Frontal cortex (tissue), 4 donors: ENCODE results near the gene ARL13A. TPM values are rescaled to one million over a fixed set of nuclear protein-coding genes. Genes with fewer than 3 reads are reported as not detected.

Experiments used
- DNase-seq, 2 donors: peaks; one replicate each; pipeline ENCODE4 v3.0.0; 2012; ENCODE audit warnings: low spot score in 2 of 2
- FAIRE-seq: peaks from 2 replicates; lab custom pipeline; 2012; peaks lifted over from hg19 to GRCh38; lab: Jason Lieb, UNC
- total RNA-seq: library from RNA; depleted of rRNA; stranded (reverse); fragments of >200 nt; gene quantifications from one replicate; pipeline ENCODE4 v1.2.3, GENCODE V29; 2014
- donor health status: control.
- donor health status: control.
- donor health status: control.

The ARL13A gene
- total RNA-seq: not detected

DNA sequence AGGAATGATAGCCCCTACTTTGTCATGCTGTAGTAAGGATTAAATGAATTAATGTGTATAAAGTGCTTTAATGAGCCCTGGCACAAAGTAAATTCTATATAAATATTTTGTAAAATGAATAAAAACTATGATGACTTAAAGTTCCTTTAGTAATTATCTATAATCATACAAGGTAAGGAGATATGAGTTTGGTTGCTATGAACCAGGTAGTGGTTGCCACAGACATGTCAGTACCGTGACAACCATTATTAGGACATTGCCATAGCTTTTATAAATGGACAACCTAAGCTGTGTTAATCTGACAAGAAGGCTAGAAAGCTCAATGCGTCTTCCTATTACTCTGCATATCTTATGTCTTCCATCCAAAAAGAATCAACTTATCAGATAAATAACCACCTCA lies at the start of gene ARL13A:
ARL13A (plus strand) TSS at position 301 of the 400 bp plus-strand sequence. CDS start 3,982 bp downstream, outside the sequence.
- DNase-seq (no peak), FAIRE-seq (no peak)

DNA sequence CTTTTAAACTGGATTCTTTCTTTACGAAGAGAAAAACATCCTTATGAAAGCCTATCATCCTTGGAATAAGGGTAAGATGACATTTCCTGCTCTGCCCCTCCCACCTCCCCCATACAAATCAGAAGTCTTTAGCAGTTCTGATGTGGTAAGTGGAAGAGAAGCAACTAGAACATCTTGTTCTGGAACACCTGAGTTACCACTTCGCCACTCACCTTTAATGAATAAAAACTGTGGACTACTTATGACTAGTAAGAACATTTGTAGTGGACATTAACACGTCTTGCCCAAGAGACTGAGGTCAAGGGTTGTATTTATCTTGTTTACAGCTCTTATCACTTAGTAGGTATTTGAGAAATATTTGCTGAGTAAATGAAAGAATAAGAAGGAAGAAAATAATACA lies 45.1 kb upstream of the ARL13A start:
- DNase-seq (no peak), FAIRE-seq (no peak)

DNA sequence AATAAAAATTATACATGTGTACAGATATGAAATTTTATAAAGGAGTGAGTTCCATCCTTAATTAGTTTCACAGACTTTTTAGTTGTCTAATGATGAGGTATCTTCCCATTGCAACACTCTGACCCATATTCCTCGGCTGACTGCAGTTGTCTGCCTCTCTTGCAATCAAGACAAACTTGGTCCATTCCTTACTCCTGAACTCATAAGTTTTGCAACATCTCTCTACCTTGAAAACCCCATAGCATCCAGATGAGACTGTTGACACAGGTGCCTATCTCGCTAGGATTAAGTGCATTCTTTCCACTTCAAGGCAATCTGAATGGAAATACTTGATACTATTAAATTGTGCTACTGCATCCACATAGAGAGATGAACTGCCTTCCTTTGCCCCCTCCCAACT lies 43.1 kb upstream of the ARL13A start:
- FAIRE-seq: no peak
- no peak for DNase-seq

DNA sequence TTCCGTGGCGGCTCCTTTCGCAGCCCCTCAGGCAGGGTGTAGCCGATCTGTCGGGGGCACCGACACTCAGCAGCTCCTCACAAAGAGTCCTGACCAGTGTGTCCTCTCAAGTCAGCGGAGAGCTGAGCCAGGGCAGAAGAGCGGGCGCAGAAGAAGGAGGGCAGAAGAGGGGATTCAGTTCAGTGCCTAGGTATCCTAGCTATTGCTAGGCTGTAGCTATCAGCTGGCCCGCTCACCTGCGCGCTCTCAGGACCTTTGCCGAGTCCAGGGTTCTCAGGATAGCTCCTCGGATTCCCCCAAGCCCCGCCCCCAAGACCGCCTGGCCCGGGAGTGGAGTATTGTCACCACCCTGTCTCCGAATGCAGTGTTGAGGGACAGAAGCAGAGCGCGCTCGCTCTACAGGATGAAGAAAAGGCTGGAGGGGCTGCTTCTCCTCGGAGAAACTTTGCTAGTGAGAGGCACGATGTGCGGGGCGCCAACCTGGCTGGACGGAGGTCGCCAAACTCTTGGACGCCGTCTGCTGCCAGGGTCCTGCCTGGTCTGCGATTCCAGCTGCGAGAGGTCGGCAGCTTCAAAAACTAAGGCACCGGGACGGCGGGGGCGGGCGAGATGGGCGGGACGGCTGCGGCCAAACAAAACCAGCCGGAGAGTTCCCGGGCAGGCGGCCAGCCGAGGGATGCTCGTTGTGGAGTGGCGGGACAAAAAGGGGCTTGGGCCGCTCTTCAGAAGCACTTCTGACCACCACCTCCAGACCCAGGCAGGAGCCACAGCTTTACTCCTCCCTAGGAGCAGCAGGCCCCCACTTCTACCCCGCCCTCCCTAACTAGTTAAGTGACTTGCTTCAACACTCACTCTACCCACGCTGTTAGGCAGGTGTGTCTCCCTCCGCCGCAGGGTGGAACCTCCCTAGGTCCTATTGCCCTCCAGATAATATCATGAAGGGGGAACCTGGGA lies 40.6 kb upstream of the ARL13A start, which contains the start of gene XKRX:
XKRX (minus strand) TSS at position 258 of the 954 bp plus-strand sequence. CDS start 613 bp downstream, outside the sequence.
- peak in 1 of 2 donors; percentile 16 for DNase-seq
- no peak for FAIRE-seq

DNA sequence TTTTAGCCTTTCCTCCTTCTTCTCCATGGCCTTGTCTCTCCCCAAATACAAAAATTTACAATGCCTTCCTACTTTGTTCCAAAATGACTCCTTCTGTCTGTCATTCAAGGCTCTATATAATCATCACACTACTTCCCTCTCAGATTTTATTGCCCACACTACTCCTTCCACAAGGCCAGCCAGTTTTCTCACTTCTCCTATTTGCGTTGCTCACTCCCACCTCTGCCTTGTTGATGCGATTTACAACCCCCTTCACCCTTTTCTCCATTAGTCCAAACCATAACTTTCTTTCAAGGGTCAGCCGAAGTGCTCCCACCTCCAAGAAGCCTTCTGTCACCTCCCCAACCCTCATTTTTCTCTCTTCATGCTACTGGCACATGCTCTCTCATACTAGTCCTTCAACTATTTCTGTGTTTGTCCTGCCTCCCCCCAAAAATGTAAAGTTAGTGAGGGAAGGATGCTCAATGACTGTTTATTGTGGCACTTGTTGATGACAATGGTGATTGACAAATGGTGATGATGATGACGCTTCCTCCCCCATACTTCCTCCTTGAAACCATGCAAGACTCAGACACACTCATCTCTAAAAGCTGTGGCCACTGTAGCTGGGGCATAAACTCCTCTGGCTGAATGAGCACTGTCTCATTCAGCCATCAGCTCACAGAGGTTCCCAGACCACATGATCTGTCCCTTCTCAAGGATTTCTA lies 38.1 kb upstream of the ARL13A start:
- DNase-seq: no peak
- no peak for FAIRE-seq

DNA sequence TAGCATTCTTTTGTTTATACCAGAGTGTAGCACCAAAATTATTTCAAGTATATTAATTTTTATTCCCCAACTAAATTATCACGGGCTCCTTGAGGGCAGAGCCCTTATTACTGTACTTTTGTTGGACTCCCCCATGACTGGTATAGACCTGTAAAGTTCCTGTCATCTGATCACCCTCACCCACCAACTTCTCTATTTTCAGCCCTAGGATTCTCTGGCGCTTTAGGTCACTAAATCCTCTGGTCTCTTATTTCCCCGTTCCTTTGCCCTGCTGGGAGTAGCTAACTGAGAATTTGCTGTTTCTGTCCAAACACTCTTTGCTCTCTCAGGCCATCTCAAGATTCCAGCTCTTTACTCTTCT lies 37.6 kb upstream of the ARL13A start:
- FAIRE-seq (no peak), DNase-seq (no peak)

DNA sequence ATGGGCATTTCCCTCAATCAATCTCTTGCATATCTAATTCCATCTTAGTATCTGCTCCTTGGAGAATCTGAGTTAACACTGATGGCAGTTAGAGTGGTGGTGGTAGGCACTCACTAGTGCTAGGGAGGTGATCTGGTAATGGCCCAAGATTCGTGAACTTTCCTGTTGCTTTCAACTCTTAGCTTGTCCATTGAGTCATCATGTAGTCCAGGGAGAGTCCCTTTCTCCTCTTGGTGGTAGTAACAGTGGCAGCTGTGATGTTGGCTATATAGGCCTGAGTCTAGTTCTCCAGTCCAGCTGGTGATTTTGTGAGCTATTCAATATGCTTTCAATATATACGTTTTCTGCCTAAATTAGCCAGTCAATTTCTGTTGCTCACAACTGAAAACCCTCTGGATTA lies 33.7 kb upstream of the ARL13A start:
- no peak for DNase-seq
- FAIRE-seq: no peak

DNA sequence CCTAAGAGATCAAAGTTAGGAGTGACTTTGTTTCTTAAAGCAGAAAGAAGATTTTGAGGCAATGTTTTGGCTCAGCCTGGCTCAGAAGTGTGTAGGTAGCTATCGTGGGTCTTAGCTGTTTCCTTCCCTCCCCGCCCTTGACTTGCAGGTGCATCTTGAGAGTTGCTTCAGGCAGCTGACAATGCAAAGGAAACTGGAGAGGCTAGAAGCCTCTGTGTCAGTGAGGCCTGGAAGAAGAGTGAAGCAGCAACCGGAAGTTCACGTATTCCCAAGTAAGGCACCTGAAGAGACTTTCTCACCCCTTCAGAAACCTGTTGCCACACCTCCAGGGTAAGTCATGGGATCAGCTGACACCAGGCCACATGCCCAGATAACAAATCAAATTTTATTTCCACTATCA lies 30.2 kb upstream of the ARL13A start:
- no peak for FAIRE-seq
- DNase-seq: no peak

DNA sequence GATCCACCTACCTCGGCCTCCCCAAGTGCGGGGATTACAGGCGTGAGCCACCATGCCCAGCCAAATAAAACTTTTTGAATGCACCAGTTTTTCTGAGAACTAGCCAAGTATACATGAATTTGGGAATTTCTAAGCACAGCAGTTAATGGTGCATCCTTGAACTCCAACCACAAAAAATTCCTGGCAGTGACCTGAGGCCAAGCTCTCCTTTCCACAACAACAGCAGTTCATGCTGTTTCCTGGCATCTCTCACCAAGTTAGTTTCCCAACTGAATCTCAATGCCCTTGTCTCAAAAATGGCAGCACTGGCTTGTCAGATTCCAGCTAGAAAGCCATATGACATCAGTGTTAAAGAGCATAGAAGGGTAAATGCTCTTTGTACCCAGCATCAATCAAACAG lies 24.9 kb upstream of the ARL13A start:
- no peak for DNase-seq
- FAIRE-seq: no peak

DNA sequence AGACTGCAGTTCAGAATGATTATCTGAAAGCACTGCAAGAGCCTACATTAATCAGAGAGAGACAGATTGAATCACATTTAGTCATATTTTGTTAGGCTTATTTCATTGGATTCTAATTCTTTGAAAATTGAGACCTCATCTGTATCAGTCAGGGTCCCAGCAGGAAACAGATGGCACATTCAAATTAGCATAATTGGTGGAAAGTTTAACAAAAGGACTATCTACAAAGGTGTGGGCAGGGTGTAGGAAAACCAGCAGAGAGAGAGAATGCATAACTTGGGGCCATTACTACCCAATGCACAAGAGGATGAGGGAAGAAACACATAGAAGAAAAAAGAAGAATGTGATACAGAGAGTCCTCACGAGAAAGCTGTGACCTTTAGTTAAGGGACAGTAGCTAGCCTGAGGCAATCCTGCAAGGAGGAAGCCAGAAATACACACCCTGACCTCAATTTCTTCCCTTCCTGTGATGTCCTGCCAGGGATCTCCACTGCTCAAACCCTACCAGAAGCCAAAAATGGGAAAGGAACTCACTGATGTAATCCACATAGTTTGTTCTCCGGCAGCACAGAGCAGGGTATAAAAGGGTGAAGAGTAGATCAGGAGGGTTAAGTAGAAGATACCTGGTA lies 23.1 kb upstream of the ARL13A start:
- DNase-seq (no peak), FAIRE-seq (no peak)

DNA sequence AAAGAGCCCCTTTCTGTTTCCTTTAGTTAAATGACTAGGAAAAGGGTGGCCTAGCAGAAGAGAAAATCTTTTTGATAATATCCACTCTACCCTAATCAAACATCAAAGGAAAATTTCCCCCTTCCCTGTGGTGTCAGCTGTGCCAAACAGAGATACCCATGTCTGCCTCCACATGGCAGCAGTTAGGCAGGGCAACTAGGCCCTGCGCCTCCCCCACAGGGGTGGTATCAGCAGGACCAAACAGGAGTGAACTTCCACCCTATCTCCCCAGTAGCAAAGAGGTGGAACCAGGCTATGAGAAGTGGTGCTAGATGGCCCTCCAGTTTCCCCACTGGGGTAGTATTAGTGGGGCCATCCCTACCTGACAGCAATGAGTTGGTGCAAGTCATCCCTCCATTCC lies 21.0 kb upstream of the ARL13A start:
- DNase-seq: no peak
- no peak for FAIRE-seq

DNA sequence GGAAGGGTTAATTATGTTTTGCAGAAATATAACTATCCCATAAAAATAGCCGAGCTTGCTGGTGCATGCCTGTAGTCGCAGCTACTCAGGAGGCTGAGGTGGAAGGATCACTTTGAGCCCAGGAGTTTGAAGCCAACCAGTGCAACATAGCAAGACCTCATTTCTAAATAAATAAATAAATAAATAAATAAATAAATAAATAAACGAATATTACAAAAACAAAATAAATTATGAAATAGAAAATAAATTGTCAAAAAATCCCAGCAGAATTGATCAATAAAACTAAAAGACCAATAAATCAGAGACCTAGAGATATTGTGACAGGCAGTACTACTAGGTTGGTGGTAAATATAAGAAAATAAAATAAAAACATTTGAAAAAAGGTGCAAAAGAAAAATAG lies 6.7 kb upstream of the ARL13A start:
- FAIRE-seq: peak; percentile 52
- no peak for DNase-seq

DNA sequence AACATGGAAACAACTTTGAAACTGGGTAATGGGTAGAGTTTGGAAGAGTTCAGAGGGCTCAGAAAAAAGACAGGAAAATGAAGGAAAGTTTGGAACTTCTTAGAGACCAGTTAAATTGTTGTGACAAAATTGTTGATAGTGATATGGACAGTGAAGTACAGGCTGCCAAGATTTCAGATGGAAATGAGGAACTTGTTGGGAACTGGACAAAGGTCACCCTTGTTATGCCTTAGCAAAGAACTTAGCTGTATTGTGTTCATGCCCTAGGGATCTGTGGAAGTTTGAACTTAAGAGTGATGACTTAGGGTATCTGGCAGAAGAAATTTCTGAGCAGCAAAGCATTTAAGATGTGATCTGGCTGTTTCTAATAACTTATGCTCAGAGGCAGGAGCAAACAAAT lies 5.1 kb upstream of the ARL13A start:
- FAIRE-seq: no peak

DNA sequence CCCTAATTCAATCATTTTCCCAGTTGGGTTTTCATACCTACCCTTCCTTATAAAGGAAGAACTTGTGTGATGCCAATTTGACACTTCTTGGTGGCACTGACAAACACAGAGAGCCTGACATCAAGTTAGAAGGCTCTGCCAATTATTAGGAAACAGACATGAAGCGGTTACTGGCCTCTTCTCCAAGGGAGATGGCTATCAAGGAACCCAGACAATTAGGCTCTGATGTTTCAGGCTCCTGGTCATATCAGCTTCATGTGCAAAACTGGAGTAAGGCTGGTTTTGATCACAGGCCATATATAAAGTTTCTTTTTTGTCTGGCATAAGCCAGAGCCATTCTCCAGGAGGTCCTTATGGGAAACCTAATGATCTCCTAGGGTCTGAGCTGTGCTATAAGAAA lies 428 bp downstream of the ARL13A start:
- no peak for FAIRE-seq
- no peak for DNase-seq

More for the DNA sequence above, 5.1 kb upstream of the ARL13A start:
- no peak for DNase-seq

DNA sequence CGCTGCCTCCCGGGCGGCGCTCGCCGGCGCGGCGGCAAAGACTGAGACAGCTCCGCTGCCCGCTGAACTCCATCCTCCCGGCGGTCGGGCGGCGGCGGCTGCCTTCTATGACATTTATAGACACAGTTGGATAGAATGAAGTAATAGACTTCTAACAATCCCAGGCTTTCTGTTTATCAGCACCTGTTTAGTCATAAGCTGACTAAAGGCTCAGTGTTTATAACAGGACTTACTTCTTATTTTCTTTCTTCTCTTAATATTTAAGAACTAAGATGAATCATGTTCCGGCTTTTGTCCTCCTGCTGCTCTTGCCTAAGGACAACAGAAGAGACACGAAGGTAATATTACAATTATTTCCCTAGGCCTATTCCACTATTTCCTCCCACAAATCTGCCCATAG lies 3.9 kb downstream of the ARL13A start:
- DNase-seq (no peak), FAIRE-seq (no peak)

DNA sequence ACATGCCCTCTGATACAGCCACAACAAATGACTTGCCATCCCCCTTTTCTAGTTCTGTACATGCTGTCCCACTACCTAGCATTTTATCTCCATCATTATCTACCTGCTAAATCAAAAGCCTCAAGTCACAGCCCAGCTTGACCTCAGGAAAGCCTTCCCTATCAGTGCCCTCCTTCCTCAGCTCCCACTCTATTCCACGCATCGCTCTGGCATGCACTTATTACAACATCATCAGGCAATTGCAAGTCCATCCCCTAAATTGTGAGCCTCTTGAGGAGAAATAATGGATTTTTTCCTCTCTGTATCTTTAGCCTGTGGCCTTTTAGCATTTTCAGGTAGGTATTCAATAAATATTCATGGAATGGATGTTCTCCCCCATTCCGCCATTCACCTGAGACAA lies 5.7 kb downstream of the ARL13A start:
- FAIRE-seq: no peak
- no peak for DNase-seq

DNA sequence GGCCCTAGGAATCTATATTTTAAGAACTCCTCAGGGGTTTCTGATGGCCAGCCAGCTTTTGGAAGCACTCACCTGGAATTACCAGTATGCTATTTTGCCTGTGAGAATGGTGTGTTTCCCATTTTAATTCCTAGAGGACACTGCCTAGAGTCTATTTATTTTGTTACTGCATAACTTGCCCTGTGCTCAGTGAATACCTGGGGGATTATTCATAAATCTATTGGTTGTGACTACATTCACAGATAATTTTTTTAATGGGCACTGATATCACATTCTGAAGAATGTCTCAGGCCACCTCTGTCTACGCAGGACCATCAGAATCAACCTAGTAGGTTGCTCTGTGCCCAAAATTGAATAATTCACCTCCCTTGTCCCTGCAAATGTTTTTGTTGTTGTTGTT lies 6.7 kb downstream of the ARL13A start:
- FAIRE-seq: no peak
- DNase-seq: no peak

DNA sequence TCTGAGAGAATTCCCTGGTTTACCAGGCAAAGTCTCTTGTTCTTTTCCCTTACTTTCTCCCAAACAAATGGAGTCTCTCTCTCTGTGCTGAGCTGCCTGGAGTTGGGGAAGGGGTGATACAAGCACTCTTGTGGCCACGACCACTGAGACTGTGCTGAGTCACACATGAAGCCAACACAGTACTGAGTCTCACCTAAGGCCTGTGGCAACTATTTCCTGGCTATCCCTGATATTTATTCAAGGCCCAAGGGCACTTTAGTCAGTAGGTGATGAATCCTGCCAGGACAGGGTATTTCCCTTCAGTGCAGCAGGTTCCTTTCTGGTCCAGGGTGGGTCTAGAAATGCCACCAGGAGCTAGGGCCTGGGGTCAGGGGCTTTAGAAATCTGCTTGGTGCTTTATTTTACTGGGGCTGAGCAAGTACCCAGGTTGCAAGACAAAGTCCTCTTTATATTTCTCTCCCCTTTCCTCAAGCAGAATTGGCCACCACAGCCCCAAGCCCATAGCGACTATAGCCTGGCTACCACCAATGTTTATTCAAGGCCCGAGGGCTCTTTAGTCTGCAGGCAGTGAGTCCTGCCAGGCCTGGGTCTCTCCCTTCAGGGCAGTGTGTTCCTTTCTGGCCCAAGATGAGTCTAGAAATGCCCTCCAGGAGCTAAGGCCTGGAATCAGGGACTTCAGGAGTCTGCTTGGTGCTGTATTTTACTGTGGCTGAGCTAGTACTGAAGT lies 10.5 kb downstream of the ARL13A start:
- FAIRE-seq: no peak

DNA sequence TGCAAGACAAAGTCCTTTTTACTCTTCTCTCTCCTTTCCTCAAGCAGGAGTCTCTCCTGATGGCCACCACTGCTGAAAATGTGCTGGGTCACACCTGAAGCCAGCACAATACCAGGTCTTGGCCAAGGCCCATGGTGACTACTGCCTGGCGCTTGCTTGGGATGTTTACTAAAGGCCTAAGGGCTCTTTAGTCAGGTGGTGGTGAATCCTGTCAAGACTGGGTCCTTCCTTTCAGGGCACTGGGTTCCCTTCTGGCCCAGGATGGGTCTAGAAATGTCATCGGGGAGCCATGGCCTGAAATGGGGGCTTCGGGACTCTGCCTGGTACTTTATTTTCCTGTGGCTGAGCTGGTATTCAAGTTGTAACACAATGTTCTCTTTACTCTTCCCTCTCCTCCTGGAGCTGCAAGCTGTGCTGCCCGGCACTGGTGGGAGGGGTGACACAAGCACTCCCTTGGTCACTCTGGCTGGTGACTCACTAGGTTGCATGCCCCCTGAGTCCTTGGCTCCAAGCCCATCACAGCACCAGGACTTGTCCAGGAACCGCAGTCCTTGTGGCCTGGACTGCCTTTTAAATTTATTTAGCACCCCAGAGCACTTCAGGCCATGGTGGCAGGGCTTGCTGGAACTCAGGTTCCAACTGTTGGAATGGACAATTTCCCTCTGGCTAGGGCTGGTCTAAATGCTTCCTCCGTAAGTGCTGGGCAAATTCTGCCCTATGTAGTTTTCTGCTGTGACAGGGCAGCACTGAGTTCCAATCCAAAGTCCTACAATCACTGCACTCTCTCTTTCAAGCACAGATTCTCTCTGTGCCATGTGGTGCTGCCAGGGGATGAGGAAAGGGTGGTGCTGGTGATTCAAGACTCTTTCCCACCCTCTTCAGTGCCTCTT lies 11.3 kb downstream of the ARL13A start:
- FAIRE-seq: no peak
- DNase-seq: no peak

More for the DNA sequence above, 10.5 kb downstream of the ARL13A start:
- DNase-seq: no peak
